WTC11 (cell line): Measurements from ENCODE around the gene TCP1.

Experiments
- ATF3 ChIP-seq: sonication (generic); formaldehyde crosslinking; conservative IDR thresholded peaks from 2 replicates; pipeline ENCODE4 v1.8.1; 2022; ENCODE audit warnings: mild to moderate bottlenecking, missing genetic modification reagents
- CREM ChIP-seq: sonication (generic); formaldehyde crosslinking; IDR thresholded peaks from 2 replicates; pipeline ENCODE4 v1.8.1; 2022; ENCODE audit warnings: mild to moderate bottlenecking, missing genetic modification reagents, moderate library complexity
- CTCF ChIP-seq: fragments of 200-600 bp; IDR thresholded peaks from 2 replicates; pipeline ENCODE4 v1.8.0; 2022; ENCODE audit warnings: antibody characterized with exemption
- ESRRA ChIP-seq: sonication (generic); formaldehyde crosslinking; IDR thresholded peaks from 2 replicates; pipeline ENCODE4 v1.8.1; 2022; ENCODE audit warnings: mild to moderate bottlenecking, missing genetic modification reagents, borderline replicate concordance
- GABPB1 ChIP-seq: sonication (generic); formaldehyde crosslinking; IDR thresholded peaks from 2 replicates; pipeline ENCODE4 v1.8.1; 2023; ENCODE audit warnings: mild to moderate bottlenecking, missing genetic modification reagents
- NFYB ChIP-seq: sonication (generic); formaldehyde crosslinking; conservative IDR thresholded peaks from 2 replicates; pipeline ENCODE4 v1.8.0; 2022; ENCODE audit warnings: low read depth, missing genetic modification reagents
- RELA ChIP-seq: sonication (generic); formaldehyde crosslinking; IDR thresholded peaks from 2 replicates; pipeline ENCODE4 v1.8.1; 2022; ENCODE audit warnings: missing genetic modification reagents, mild to moderate bottlenecking, borderline replicate concordance
- ZNF263 ChIP-seq: sonication (generic); formaldehyde crosslinking; IDR thresholded peaks from 2 replicates; pipeline ENCODE4 v1.8.1; 2022; ENCODE audit warnings: low read depth, mild to moderate bottlenecking, moderate library complexity, missing genetic modification reagents
- ZNF416 ChIP-seq: fragments of 250-450 bp; sonication (Bioruptor Pico); IDR thresholded peaks from 2 replicates; pipeline ENCODE4 v1.9.0; 2021; ENCODE audit warnings: mild to moderate bottlenecking, inconsistent platforms

- TF ChIP-seq CTCF = no peak
- TF ChIP-seq ZNF263 (CRISPR knock-in tag) = no peak
- no peak for TF ChIP-seq ZNF416 (CRISPR knock-in tag)
- TF ChIP-seq NFYB = no peak
- TF ChIP-seq CREM (CRISPR knock-in tag) = no peak
- no peak for TF ChIP-seq RELA
- TF ChIP-seq ESRRA (CRISPR knock-in tag) = no peak
- TF ChIP-seq ATF3 (CRISPR knock-in tag) = no peak
- TF ChIP-seq GABPB1 (CRISPR knock-in tag) = no peak
These were observed 32.3 kb upstream of the TCP1 start for GRCh38 chr6:159821726-159822125.
